PFSK-1 (cell line): ENCODE measurements around the gene COPG2.

ENCODE experiments used
- POLR2AphosphoS5 ChIP-seq: IDR thresholded peaks from 2 replicates; pipeline ENCODE4 v1.6.1; 2012; ENCODE audit warnings: low read depth, mild to moderate bottlenecking, control low read depth, low read length, moderate library complexity
- REST ChIP-seq, 2 experiments: IDR thresholded peaks; 2 replicates each; pipeline versions ENCODE4 v1.6.1 to v1.8.0; 2011 to 2012; ENCODE audit warnings: low read depth in 2 of 2, low read length in 2 of 2, control low read depth in 1 of 2, inconsistent platforms in 1 of 2, mild to moderate bottlenecking in 1 of 2, moderate library complexity in 1 of 2; ENCODE audit not compliant: insufficient read depth in 1 of 2
- SIN3A ChIP-seq: IDR thresholded peaks from 2 replicates; pipeline ENCODE4 v1.6.1; 2012; ENCODE audit warnings: mild to moderate bottlenecking, low read length, moderate library complexity, borderline replicate concordance; ENCODE audit not compliant: insufficient read depth
- TAF1 ChIP-seq: IDR thresholded peaks from 2 replicates; pipeline ENCODE4 v1.6.1; 2012; ENCODE audit warnings: low read length, control low read depth, borderline replicate concordance; ENCODE audit not compliant: insufficient read depth

DNA sequence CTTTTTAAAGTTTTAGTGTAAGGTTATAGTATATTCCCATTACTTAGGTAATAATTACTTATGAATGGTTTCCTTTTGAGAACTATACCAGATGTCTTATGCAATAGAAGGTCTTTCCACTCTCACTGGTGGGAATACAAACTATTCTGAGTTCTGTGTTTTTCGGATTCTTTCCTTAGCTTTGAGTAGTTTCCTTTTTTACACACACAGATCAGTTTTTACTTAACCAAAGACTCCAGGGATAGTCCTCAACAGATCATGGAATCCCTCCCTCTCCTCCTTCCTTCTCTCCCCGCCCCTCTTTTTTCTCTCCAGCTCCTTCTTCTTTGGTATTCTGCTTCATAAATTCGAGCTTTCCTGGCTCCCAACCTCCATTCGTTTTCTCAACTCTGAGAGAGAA, 13.3 kb downstream of the COPG2 start:
- TF ChIP-seq TAF1 (no peak), POLR2AphosphoS5 (no peak), REST (IDR thresholded peaks at IDR 0.05; ENCODE audit: insufficient read depth in 1 of 2, low read depth in 2 of 2, low read length in 2 of 2) (no peak), SIN3A (no peak)
